Lower lobe of right lung (tissue), 2 donors: Measurements from ENCODE around the gene ZNF821. TPM values are rescaled to one million over a fixed set of nuclear protein-coding genes. Genes with fewer than 3 reads are reported as not detected.

Experiments used
- ATAC-seq, 2 donors: fragments of 200-7000 bp; cut with Tn5 transposase; one replicate each; pipeline ENCODE4 v1.9.1; 2020 to 2022; ENCODE audit warnings: mild to moderate bottlenecking in 2 of 2, moderate library complexity in 2 of 2
- DNase-seq: peaks from one replicate; pipeline ENCODE4 v3.0.0-alpha.2; 2020
- H3K27ac ChIP-seq: fragments of 200-600 bp; one replicate; pipeline ENCODE4 v1.8.0; 2022
- H3K27me3 ChIP-seq: fragments of 200-600 bp; one replicate; pipeline ENCODE4 v1.8.0; 2022; ENCODE audit warnings: low read depth
- H3K36me3 ChIP-seq: fragments of 200-600 bp; one replicate; pipeline ENCODE4 v1.8.0; 2022; ENCODE audit warnings: mild to moderate bottlenecking
- H3K4me1 ChIP-seq: fragments of 200-600 bp; one replicate; pipeline ENCODE4 v1.8.0; 2022
- H3K4me3 ChIP-seq: fragments of 200-600 bp; one replicate; pipeline ENCODE4 v1.8.0; 2022; ENCODE audit warnings: mild to moderate bottlenecking
- H3K9me3 ChIP-seq: fragments of 200-600 bp; one replicate; pipeline ENCODE4 v1.8.0; 2022
- intact Hi-C: fragments of 100-400 bp; cut with DNase I; formaldehyde crosslinking; loops from one replicate; pipeline ENCODE4 v1.11.0; 2022
- total RNA-seq: library from RNA; stranded (reverse); fragmentation: NEBNext Ultra II Directional; extraction: Animal tissue kit (Norgen Biotek cat#: 25700); gene quantifications from one replicate; pipeline ENCODE4 v1.2.1, GENCODE V29; 2021
- TF ChIP-seq, protein P1 (sequence below): fragments of 200-600 bp; IDR thresholded peaks from one replicate; pipeline ENCODE4 v1.8.0; 2022; ENCODE audit warnings: antibody characterized with exemption, mild to moderate bottlenecking
- donor health status: DM: no; HTN: yes; CAD: no; lungs with severe emphysema.

ZNF821 gene
- total RNA-seq, 1 donor from 2014 or later, result 8.2 TPM

DNA sequence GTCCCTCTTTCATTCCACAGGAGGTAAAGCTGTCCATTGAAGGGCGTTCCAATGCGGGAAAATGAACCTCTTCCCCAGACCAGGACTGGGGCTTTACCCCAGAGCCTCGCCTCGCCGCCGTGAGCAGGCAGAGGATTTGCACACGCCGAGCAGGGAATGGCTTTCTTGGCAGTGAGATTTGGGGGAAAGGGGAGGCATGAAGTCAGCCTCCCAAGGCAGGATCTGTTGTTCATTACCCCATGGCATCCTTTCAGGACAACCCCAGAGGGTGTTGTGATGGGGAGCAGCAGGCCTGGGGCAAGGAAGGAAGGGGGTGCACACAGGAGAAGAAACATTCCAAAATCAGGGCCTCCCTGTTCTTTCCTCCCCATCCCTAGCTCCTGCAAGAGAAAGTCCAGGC lies 32.2 kb downstream of the ZNF821 start:
- ATAC-seq (no peak), DNase-seq (no peak)
- Histone ChIP-seq H3K36me3 (peaks cover 79% of the 10 kb centered on the region), H3K4me1 (peaks cover 11% of the 10 kb centered on the region), H3K4me3 (no peak overlapping the region), H3K9me3 (no peaks in the 10 kb centered on the region), H3K27me3 (no peaks in the 10 kb centered on the region), H3K27ac (no peak overlapping the region)
- intact Hi-C loops, result no loop called here
- TF ChIP-seq, protein P1, sequence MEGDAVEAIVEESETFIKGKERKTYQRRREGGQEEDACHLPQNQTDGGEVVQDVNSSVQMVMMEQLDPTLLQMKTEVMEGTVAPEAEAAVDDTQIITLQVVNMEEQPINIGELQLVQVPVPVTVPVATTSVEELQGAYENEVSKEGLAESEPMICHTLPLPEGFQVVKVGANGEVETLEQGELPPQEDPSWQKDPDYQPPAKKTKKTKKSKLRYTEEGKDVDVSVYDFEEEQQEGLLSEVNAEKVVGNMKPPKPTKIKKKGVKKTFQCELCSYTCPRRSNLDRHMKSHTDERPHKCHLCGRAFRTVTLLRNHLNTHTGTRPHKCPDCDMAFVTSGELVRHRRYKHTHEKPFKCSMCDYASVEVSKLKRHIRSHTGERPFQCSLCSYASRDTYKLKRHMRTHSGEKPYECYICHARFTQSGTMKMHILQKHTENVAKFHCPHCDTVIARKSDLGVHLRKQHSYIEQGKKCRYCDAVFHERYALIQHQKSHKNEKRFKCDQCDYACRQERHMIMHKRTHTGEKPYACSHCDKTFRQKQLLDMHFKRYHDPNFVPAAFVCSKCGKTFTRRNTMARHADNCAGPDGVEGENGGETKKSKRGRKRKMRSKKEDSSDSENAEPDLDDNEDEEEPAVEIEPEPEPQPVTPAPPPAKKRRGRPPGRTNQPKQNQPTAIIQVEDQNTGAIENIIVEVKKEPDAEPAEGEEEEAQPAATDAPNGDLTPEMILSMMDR, result no peak

- Histone ChIP-seq H3K4me3 (no peak overlapping the region), H3K9me3 (no peaks in the 10 kb centered on the region), H3K4me1 (peaks cover 15% of the 10 kb centered on the region), H3K27ac (no peak overlapping the region), H3K36me3 (peaks cover 58% of the 10 kb centered on the region), H3K27me3 (no peaks in the 10 kb centered on the region)
- no peak for ATAC-seq
- intact Hi-C loops, result no loop called here
- DNase-seq, result no peak
- TF ChIP-seq, protein P1, result no peak
These were observed 35.4 kb downstream of the ZNF821 start for GRCh38 chr16:71848622-71849021.

- Histone ChIP-seq H3K4me3 (peak overlapping the region; percentile 100), H3K27ac (no peak overlapping the region)
- no peak for ATAC-seq
These were observed 36.9 kb downstream of the ZNF821 start for GRCh38 chr16:71847096-71847495.

GRCh38 chr16:71846431-71846830 lies 37.6 kb downstream of the ZNF821 start:
- ATAC-seq, result peak in 1 of 2 donors; percentile 29
- Histone ChIP-seq H3K4me1 (peaks cover 15% of the 10 kb centered on the region), H3K27me3 (no peaks in the 10 kb centered on the region), H3K4me3 (peak overlapping the region; percentile 100), H3K9me3 (no peaks in the 10 kb centered on the region), H3K36me3 (peaks cover 37% of the 10 kb centered on the region), H3K27ac (peak overlapping the region; percentile 89)
- TF ChIP-seq, protein P1, result no peak
- intact Hi-C loops, result no loop called here
- DNase-seq, result no peak

More at GRCh38 chr16:71847096-71847495, 36.9 kb downstream of the ZNF821 start:
- Histone ChIP-seq H3K4me1 (peaks cover 15% of the 10 kb centered on the region), H3K9me3 (no peaks in the 10 kb centered on the region), H3K36me3 (peaks cover 43% of the 10 kb centered on the region), H3K27me3 (no peaks in the 10 kb centered on the region)
- TF ChIP-seq, protein P1, result no peak
- no peak for DNase-seq
- intact Hi-C loops, result no loop called here

DNA sequence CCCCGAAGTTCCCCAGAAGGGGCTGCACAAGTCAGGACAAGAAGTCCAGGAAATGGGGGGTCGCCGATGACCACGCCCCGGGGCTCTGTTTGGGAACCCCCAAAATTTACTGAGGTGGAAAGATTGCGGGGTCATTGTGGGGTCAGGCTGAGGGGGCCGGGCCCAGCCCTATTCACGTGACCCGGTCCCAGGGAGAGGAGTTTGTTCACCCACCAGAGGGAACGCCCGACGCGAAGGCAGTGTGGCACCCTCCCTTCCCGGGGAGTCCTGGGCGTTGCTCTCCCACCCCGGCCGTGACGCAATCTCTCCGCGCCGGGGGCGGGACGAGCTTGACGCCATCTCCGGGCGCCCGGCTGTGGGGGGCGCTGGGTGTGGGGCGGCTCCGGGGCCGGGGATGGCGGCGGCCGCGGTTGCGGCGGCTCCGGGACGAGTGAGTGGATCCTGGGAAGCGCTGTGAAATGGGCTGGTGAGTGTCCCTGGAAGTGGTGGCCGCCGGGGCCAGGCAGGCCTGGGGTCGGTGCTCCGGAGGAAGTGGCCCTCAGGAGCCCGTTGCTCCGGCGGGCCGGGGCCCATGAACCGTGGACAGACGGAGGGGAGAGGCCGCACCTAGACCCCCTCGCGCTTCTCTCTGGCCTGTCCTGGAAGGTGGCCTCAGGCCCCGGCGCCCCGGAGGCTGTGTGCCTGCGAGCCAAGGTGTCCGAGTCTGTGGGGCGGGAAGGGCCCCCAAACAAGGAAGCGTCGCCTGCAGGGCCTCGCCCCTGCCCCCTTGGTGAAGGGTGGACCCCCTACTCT lies 38.1 kb downstream of the ZNF821 start, which contains the start of gene ATXN1L:
Gene ATXN1L, plus strand, starts transcription at position 338 of the 792 bp plus-strand sequence. CDS start 3,765 bp downstream, outside the sequence.
- DNase-seq (peak; percentile 94), ATAC-seq (peak; percentile 98 to 99)
- peak within 1 kb of the TSS; percentile 100 for H3K4me3 ChIP-seq
- peaks cover 31% of the 10 kb centered on the region for H3K36me3 ChIP-seq
- no peaks in the 10 kb centered on the region for H3K27me3 ChIP-seq
- intact Hi-C loops, result no loop called here
- peak within 1 kb of the TSS; percentile 89 for H3K27ac ChIP-seq
- TF ChIP-seq, protein P1, result no peak
- H3K4me1 ChIP-seq, result peaks cover 15% of the 10 kb centered on the region
- no peaks in the 10 kb centered on the region for H3K9me3 ChIP-seq
